ENCODE data around the gene PSMA5. TPM values are rescaled to one million over a fixed set of nuclear protein-coding genes. Genes with fewer than 3 reads are reported as not detected.

The PSMA5 gene
- total and polyA plus RNA-seq, 2 donors (not counting 1 experiment from before 2014, with no cell fraction given) = 26.3 to 62.9 TPM

GRCh38 chr1:109400035-109400655 lies 26.1 kb downstream of the PSMA5 start:
- Histone ChIP-seq H3K9ac (ENCODE audit: low read length) (no peak overlapping the region), H3K4me3 (ENCODE audit: control extremely low read depth in 1 of 5, extremely low read depth in 1 of 5, insufficient read depth in 1 of 5, low read depth in 2 of 5, low read length in 4 of 5) (no peak overlapping the region), H3K27me3 (replicated peaks in 1 of 4; ENCODE audit: control extremely low read depth in 1 of 4, control insufficient read depth in 3 of 4, insufficient read depth in 4 of 4, low read length in 3 of 4) (peaks cover 0 to 28% (median 19%) of the 10 kb centered on the region in 4 experiments), H3K4me1 (ENCODE audit: control insufficient read depth in 2 of 2, insufficient read depth in 2 of 2, low read length in 2 of 2) (peaks cover 20 to 23% of the 10 kb centered on the region in 2 donors), H3K4me2 (replicated peaks; ENCODE audit: low read depth, low read length, poor library complexity, severe bottlenecking) (no peak overlapping the region), H3K79me2 (ENCODE audit: control insufficient read depth, insufficient read depth, low read length) (no peaks in the 10 kb centered on the region), H3K9me3 (ENCODE audit: control extremely low read depth in 1 of 3, control insufficient read depth in 2 of 3, insufficient read depth in 1 of 3, low read length in 2 of 3) (peaks cover 0 to 2% (median 0%) of the 10 kb centered on the region in 3 donors), H3K27ac (ENCODE audit: low read length in 2 of 2) (no peak overlapping the region), H4K20me1 (ENCODE audit: control insufficient read depth, insufficient read depth, low read length, poor library complexity, severe bottlenecking) (peaks cover 6% of the 10 kb centered on the region), H3K36me3 (replicated peaks in 1 of 2; ENCODE audit: control extremely low read depth in 1 of 2, control insufficient read depth in 1 of 2, extremely low read depth in 1 of 2, insufficient read depth in 2 of 2, low read length in 1 of 2) (peaks cover 0 to 20% of the 10 kb centered on the region in 2 experiments), H2AFZ (ENCODE audit: insufficient read depth, low read depth, low read length, poor library complexity, severe bottlenecking) (no peak overlapping the region)
- TF ChIP-seq CTCF (IDR thresholded peaks at IDR 0.05) (no peak), EZH2 (IDR thresholded peaks at IDR 0.05; ENCODE audit: borderline replicate concordance, insufficient read depth, low read depth, low read length, poor library complexity, severe bottlenecking) (no peak)
- ATAC-seq (ENCODE audit: low read depth) (no peak), DNase-seq (no peak)
- ChIA-PET POLR2A (interaction anchor here (1.4 kb wide), 1 partner anchor 123 kb away, joined by 5 read pairs; no protein-coding TSS in a partner anchor), CTCF (interaction anchor here (1.0 to 9.4 kb wide), 20 partner anchors 8 to 288 kb away, joined by 3 to 387 read pairs (median 8); partner anchors contain the start of genes ATXN7L2, MYBPHL, PSMA5 and PSRC1)
- Mint-ChIP-seq H3K27me3 (peaks cover 29% of the 10 kb centered on the region), H3K9me3 (ENCODE audit: insufficient read depth) (no peaks in the 10 kb centered on the region), H3K27ac (no peak overlapping the region), H3K4me3 (no peak overlapping the region), H3K4me1 (peaks cover 27% of the 10 kb centered on the region)
- WGBS (ENCODE audit: insufficient coverage) = no CpG with 5 or more reads among the region's 3 CpGs
- intact Hi-C loops (cut with micrococcal nuclease) = no loop called here

Measured in B cell (primary cell).